KMS-11 (cell line): ENCODE data around the gene PAK1IP1.
"Not testable (repeated sequence)": the region's sequence is repeated elsewhere in the genome, so short reads cannot be mapped to it uniquely, and the experiment has no call there.

Experiments used
- H2AFZ ChIP-seq: fragments of 200-600 bp; sonication (generic); 2 replicates; pipeline ENCODE4 v1.6.1; 2016; ENCODE audit warnings: antibody characterized with exemption, mixed run types, low read depth
- H3K27ac ChIP-seq: fragments of 200-600 bp; sonication (generic); 2 replicates; pipeline ENCODE4 v1.6.1; 2016; ENCODE audit warnings: mild to moderate bottlenecking, mixed run types
- H3K27me3 ChIP-seq: fragments of 200-600 bp; sonication (generic); 2 replicates; pipeline ENCODE4 v1.6.1; 2017; ENCODE audit warnings: mild to moderate bottlenecking, low read depth, mixed run types, moderate library complexity; ENCODE audit not compliant: insufficient read depth
- H3K36me3 ChIP-seq: fragments of 200-600 bp; sonication (generic); 2 replicates; pipeline ENCODE4 v1.6.1; 2017; ENCODE audit warnings: mild to moderate bottlenecking, mixed run types; ENCODE audit not compliant: insufficient read depth
- H3K4me1 ChIP-seq: fragments of 200-600 bp; sonication (generic); 2 replicates; pipeline ENCODE4 v1.6.1; 2016; ENCODE audit warnings: mild to moderate bottlenecking, low read depth, mixed run types; ENCODE audit not compliant: poor library complexity, severe bottlenecking
- H3K4me2 ChIP-seq: fragments of 200-600 bp; sonication (generic); 2 replicates; pipeline ENCODE4 v1.7.0; 2016; ENCODE audit warnings: mild to moderate bottlenecking, mixed run types
- H3K4me3 ChIP-seq: fragments of 200-600 bp; sonication (generic); IDR thresholded peaks from 2 replicates; pipeline ENCODE4 v1.6.1; 2017; ENCODE audit warnings: low read depth, low read length, mixed read lengths; ENCODE audit not compliant: insufficient read depth
- H3K79me2 ChIP-seq: fragments of 200-600 bp; sonication (generic); 2 replicates; pipeline ENCODE4 v1.6.1; 2016; ENCODE audit warnings: low read depth, mixed run types; ENCODE audit not compliant: insufficient read depth
- H3K9ac ChIP-seq: fragments of 200-600 bp; sonication (generic); 2 replicates; pipeline ENCODE4 v1.6.1; 2016; ENCODE audit warnings: mild to moderate bottlenecking, mixed run types
- H4K20me1 ChIP-seq: fragments of 200-600 bp; sonication (generic); 2 replicates; pipeline ENCODE4 v1.6.1; 2016; ENCODE audit warnings: mild to moderate bottlenecking, mixed run types; ENCODE audit not compliant: insufficient read depth
- TF ChIP-seq, protein P1 (sequence below): fragments of 200-600 bp; sonication (generic); conservative IDR thresholded peaks from 2 replicates; pipeline ENCODE4 v1.6.1; 2017; ENCODE audit warnings: low read depth, mild to moderate bottlenecking, antibody characterized with exemption, low read length, moderate library complexity, mixed read lengths

PAK1IP1 gene

DNA sequence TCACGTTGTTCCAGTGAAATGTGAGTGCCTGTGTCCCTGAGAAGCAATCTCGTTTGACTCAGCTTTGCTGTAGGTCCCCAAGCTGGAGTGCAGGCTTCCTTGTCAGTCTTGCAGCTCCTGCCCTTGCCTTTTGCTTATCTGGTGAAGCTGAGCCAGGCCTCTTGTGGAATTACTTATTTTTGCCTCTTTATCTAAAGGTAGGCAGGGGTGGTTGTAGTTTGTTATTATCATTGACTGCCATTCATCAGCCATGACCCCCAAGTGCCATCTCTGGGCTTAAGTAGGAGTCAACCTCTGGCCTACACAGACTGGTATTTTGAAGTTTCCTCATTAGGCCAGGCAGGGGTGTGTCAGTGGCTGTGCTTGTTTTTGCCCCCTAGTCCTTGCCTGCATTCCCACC is 55.0 kb downstream of the PAK1IP1 start:
- H3K36me3 ChIP-seq: no peaks in the 10 kb centered on the region
- H3K27ac ChIP-seq: no peak overlapping the region
- no peak overlapping the region for H2AFZ ChIP-seq
- no peaks in the 10 kb centered on the region for H4K20me1 ChIP-seq
- no peak overlapping the region for H3K4me3 ChIP-seq
- H3K4me2 ChIP-seq: no peak overlapping the region
- TF ChIP-seq, protein P1, sequence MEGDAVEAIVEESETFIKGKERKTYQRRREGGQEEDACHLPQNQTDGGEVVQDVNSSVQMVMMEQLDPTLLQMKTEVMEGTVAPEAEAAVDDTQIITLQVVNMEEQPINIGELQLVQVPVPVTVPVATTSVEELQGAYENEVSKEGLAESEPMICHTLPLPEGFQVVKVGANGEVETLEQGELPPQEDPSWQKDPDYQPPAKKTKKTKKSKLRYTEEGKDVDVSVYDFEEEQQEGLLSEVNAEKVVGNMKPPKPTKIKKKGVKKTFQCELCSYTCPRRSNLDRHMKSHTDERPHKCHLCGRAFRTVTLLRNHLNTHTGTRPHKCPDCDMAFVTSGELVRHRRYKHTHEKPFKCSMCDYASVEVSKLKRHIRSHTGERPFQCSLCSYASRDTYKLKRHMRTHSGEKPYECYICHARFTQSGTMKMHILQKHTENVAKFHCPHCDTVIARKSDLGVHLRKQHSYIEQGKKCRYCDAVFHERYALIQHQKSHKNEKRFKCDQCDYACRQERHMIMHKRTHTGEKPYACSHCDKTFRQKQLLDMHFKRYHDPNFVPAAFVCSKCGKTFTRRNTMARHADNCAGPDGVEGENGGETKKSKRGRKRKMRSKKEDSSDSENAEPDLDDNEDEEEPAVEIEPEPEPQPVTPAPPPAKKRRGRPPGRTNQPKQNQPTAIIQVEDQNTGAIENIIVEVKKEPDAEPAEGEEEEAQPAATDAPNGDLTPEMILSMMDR: no peak
- peaks cover 21% of the 10 kb centered on the region for H3K4me1 ChIP-seq
- peaks cover 24% of the 10 kb centered on the region for H3K79me2 ChIP-seq
- H3K27me3 ChIP-seq: no peaks in the 10 kb centered on the region
- H3K9ac ChIP-seq: no peak overlapping the region

DNA sequence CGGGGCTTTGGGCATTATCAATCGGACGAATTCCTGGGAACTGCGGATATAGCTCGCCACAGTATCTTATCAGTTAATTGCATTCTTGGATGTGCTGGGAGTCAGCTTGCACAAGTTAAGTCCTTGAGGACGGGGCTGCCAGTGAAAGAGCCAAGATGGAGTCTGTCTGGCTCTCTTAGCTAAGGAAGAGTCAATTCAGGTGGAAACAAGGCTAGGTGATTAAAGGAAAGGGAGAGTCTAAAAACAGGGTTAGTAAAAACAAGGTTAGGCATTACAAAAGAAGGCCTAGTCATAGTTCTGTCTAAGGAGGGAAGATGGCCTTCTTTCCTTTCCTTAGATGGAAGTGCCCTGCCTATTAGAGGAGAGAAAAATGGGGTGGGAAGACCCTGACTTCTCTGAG is 55.8 kb downstream of the PAK1IP1 start:
- H2AFZ ChIP-seq, H3K9ac ChIP-seq, H3K4me2 ChIP-seq, H3K4me3 ChIP-seq, H3K27me3 ChIP-seq, H4K20me1 ChIP-seq, H3K27ac ChIP-seq, H3K36me3 ChIP-seq: not testable (repeated sequence)
- Histone ChIP-seq H3K79me2 (peaks cover 24% of the 10 kb centered on the region), H3K4me1 (peaks cover 21% of the 10 kb centered on the region)

DNA sequence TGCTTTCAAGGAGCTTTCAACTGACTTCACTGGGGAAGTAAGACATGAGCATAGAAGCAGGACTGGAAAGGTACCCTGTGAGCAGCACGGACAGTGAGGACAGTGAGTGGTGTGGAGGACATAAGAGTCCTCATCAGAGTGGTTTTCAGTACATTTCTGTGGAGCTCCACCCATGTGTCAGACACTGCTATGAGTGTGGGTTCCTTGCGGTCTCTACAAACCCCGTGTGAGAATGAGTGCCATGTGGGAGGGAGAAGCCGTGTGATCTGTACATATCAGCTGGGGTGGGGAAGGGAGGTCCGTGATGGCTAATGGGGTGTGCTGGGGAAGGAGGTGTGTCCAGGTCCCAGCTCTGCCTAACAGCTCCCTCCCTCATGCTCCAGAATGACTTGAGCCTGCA is 57.0 kb downstream of the PAK1IP1 start:
- H4K20me1 ChIP-seq, H3K4me3 ChIP-seq, H3K36me3 ChIP-seq, H3K4me2 ChIP-seq, H3K27me3 ChIP-seq, H3K27ac ChIP-seq, H2AFZ ChIP-seq, H3K9ac ChIP-seq: not testable (repeated sequence)
- H3K4me1 ChIP-seq: peaks cover 22% of the 10 kb centered on the region
- H3K79me2 ChIP-seq: peaks cover 24% of the 10 kb centered on the region

DNA sequence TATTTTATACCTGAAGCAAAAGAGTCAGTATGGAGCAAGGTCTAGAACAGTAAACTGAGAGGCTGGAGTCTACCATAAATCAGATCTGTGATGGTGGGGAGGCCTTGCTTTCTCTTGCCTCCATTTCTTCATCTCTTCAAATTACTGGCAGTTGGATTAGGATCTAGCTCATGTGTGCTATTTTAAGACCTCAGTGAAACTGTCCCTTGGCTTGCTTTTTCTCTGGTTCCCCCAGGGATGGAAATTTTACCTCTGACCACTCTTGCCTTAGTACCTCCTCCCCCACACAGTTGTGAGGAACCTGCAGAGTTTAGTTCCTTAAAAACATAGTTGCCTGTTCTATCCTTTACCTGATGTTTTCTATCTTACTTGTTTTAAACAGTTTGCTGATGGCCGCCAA is 61.3 kb downstream of the PAK1IP1 start:
- no peak overlapping the region for H3K27ac ChIP-seq
- no peaks in the 10 kb centered on the region for H3K36me3 ChIP-seq
- no peaks in the 10 kb centered on the region; the same call in 1 of the 2 replicates for H3K79me2 ChIP-seq
- TF ChIP-seq, protein P1: no peak
- no peaks in the 10 kb centered on the region for H4K20me1 ChIP-seq
- no peak overlapping the region for H3K4me2 ChIP-seq
- no peak overlapping the region for H3K4me3 ChIP-seq
- no peaks in the 10 kb centered on the region for H3K27me3 ChIP-seq
- no peak overlapping the region for H2AFZ ChIP-seq
- H3K9ac ChIP-seq: no peak overlapping the region
- peaks cover 17% of the 10 kb centered on the region for H3K4me1 ChIP-seq
